HG02943 (cell line): ENCODE measurements around the gene DAPK1.

ENCODE experiments used
- ATAC-seq: cut with Tn5 transposase; IDR thresholded peaks from one replicate; pipeline ENCODE4 v1.9.1; 2021; ENCODE audit warnings: mild to moderate bottlenecking, low read depth, moderate library complexity; ENCODE audit not compliant: unreplicated experiment

The DAPK1 gene

GRCh38 chr9:87607859-87608258 is 110.2 kb downstream of the DAPK1 start:
- ATAC-seq, result no peak

DNA sequence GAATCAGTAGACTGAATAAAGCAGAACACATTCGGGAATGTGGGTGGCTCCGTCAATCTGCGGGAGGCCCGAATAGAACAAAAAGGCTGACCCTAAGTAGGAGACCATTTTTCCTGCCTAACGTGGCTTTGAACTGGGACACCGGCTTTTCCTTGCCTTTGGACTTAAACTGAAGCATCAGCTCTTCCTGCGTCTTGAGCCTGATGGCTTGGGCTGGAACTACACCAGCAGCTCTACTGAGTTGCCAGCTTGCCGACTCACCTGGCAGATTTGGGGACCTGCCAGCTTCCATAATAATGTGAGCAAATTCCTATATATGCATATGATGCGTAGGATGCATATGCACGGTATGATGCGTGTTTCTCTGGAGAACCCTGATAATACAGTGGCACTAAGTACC is 111.3 kb downstream of the DAPK1 start:
- ATAC-seq, result no peak

DNA sequence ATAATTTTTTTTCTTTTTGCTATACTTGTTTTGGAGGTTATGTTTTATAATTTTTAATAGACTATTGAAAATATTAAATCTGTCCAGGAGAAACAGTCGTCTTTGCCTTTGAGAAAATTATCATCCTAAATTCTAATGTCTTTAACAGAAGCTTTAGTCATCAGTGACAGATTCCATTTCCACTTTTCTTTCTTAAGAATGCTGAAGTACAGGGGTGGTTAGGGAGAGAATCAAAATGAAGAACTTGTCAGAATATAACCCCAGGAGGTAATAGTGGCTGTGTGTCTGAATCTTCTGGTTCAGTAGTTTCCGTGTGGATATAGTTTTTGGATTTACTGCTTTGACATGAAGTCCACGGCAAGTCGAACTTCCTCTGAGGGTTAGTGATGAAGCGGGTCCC is 111.8 kb downstream of the DAPK1 start:
- ATAC-seq, result no peak

DNA sequence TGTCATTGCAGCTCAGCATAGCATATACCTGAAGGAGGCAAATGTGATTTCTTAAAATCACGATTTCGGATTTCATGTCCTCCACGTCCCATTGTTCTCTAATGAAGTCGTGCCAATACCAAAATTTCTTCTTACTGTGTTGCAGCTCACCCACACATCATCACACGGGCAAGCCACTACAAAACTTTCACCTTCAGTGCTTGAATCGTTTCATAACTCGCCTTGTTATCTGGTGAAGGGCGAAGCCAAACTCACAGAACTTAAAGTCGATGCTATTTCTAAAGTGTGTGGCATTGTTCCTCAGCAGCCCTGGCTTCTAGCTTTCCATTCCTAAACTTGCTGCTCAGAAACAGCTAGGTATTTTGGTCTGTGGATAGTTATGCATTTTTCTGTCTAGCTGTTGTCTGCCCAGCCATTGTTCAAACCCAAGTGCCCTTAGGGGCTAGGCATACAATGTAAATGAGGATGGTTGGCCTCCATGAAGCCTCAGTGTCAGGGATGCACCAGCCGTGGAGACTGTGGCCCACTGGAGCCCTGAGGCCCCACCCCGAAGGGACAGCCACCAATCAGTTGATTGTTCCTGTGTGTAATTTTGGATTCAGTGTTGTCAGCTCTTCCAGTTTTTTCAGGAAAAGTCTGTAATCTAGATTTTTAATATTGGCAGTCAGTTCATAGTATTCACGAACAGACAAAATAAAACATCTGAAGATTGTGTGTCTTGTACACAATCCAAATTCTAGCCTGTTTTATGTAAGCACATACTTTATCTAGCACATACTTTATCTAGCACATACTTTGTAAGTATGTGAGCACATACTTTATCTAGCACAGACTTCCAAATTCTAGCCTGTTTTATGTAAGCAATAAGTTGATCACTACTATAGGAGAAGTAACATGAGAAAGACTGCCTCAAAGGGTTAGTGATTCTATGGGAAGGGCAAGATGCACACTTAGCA is 112.8 kb downstream of the DAPK1 start:
- no peak for ATAC-seq

DNA sequence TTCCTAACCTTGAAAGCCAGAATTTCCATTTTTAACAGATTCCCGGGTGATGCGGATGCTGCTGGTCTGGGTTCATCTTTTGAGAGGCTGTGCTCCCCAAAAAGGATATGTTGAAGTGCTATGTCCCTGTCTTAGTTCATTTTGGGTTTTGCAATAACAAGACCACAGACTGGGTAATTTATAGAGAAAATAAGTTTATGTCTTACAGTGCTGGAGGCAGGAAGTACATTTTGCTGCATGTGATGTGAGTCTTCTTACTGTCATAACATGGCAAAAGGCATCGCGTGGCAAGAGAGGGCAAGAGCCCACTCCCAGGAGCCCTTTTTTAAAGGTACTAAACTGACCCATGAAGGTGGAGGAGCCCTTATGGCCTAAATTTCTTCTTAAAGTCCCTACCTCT is 114.1 kb downstream of the DAPK1 start:
- ATAC-seq, result no peak

DNA sequence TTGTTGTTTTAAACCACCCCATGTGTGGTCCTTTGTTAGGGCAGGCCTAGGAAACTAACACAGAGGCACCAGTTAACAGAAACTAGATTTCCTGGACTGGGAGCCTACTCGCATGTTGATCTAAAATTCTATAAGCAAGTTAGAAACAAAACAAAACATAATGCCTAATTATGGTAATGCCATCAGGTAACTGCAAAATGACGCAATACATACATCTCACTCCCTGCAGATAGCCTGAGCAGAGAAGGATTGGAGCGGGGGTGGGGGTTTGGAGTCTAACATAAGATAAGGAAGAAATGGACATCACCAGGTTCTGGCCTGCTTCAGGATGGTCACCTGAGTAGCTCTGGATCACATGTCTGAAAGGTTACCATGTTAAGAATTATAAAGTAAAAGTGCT is 114.9 kb downstream of the DAPK1 start:
- no peak for ATAC-seq

- ATAC-seq, result no peak
Observed at GRCh38 chr9:87613265-87614111, 115.8 kb downstream of the DAPK1 start.

DNA sequence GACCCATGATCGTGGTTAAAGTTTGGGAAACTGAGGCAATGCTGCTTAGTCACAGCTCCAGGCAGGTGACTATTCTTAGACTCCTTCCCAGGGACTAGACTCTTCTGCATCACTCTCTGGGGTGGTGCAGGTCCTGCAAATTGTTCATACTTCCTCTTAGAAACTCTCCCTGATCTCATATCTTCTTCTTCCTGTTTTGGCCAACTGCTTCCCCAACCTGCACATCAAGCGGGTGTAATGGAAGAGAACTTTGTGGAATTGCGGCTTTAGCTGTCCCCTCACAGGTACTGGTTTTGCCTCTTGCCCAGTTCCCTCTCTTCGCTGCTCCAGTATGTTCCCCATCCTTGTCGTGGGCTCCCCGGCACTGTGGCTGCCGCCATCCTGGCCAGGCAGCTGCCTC is 116.7 kb downstream of the DAPK1 start:
- ATAC-seq, result no peak

DNA sequence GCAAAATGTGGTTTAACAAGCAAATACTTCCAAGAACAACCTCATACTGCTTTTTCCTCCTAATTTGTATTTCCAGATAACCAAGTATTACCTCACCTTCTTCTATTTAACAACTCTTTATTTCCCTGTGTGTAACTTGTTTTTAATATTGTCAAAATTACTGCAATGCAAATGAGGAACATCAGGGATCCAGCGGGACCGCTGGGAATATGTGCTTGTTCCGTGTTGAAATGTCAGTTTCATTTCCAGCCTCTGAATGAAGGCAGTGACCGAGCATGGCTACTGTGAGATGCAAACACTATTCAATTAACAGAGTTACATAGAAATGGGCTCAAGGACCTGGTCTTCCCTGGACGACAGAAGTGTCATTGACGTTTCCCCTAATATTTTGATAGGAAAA is 117.5 kb downstream of the DAPK1 start:
- ATAC-seq, result no peak

- ATAC-seq, result no peak
Observed at GRCh38 chr9:87615547-87616148, 118.0 kb downstream of the DAPK1 start.

DNA sequence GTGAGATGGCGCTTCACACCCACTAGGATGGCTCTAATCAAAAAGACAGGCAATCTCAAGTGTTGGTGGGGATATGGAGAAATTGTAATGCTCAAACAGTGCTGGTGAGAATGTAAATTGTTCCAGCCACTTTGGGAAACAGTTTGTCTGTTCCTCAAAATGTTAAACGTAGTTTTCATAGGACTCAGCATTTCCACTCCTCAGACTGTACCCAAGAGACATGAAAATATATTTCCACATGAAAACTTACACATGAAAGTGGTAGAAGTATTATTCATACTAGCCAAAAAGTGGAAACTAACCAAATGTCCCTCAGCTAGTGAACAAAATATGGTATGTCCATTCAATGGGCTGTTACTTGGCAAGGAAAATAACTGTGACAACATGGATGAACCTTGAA is 120.6 kb downstream of the DAPK1 start:
- no peak for ATAC-seq

GRCh38 chr9:87618931-87619330 is 121.3 kb downstream of the DAPK1 start:
- ATAC-seq, result no peak

DNA sequence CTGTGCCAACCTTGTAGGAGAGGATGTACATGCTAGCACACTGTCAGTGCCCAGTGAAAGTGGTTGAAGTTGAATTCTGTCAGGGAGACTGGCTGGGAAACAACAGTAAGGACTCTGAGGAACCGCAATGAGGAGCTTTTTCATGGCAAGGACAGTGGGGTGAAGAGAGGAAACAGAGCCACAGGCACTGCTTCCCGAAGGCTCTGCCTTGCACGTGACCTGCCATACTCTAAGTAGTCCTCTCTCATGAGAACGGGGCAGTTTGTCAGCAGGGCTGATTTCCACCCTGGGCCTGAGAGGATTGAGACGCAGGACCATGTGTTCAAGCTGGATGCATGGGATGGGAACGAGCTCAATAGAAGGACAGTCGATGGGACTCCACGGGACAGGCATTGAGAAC is 121.7 kb downstream of the DAPK1 start:
- no peak for ATAC-seq

- ATAC-seq, result no peak
Observed at GRCh38 chr9:87620731-87621322, 123.2 kb downstream of the DAPK1 start.

DNA sequence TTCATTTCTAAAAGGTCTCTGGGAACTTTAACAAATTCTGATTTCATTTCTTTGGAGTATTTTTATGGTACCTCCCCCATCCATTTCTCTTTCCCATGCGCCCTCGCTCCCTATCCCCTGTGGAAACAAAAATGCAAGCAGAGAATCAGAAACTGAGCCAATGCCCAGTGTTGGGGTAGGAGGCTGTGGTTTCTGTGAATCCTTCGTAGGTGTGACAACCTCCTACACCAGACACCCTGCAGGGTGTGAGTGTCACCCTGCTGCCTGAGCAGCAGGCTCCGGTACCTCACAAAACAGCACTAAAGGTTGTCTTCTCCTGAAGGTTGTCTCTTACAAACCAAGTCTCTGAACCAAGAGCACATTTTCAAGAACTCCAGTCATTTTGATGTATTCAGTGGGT is 124.4 kb downstream of the DAPK1 start:
- no peak for ATAC-seq

DNA sequence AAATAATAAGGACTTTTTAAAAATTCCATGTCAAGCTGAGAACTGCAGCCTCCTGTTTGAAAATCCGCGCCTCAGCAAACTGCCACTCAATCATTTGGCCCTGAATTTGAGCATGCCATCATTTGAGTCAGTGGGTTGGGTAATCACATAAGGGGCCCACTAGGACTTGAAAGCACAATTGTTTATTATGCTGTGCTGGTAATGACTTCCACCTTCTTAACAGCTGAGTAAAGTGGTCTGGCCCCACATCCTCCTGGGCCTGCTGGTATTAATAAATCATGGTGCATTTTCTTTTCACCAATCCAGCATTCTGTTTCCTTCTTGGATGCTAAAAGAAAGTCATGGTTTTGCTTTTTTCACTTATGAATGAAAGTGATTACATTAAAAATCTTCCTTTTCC is 125.3 kb downstream of the DAPK1 start:
- no peak for ATAC-seq

DNA sequence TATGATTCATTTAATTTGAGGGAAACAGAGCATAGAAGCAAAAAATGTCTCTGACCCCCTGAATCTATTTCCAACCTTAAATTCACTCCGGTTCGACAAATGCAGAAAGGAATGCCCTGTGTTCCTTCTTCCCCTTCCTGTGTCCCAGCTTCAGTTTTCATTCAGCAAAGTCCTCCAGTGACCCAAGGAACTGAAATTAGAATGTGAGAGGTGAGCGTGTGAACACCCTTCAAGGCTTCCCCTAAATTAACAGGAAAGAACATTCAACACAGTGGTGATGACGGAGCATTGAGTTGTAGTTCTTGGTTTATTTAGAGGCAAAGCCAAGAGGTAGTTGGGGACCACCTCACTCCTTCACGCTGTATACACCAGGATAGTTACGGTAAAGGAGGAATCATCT is 130.7 kb downstream of the DAPK1 start:
- no peak for ATAC-seq

GRCh38 chr9:87629104-87629503 is 131.4 kb downstream of the DAPK1 start:
- ATAC-seq, result no peak

GRCh38 chr9:87630266-87630665 is 132.6 kb downstream of the DAPK1 start:
- ATAC-seq, result no peak

DNA sequence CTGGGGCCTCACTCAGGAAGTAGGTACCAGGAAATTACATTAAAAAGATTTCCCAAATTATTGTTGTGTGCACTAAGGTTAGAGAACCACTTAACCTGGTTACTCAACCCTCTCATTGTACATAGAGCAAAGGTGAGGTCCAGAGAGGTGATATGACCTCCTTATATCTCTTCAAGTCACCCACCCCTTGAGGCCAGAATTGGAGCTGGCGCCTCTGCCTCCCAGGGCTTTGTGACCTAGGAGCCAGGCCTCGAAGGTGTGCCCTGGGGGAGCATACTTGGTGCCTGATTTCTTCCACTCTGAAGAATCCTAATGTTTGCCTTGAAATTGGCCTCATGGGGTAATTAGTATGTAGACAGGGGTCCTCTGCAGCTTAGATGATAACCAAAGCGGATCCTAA is 133.2 kb downstream of the DAPK1 start:
- no peak for ATAC-seq
